ENCODE measurements around the gene RGS4. TPM values are rescaled to one million over a fixed set of nuclear protein-coding genes. Genes with fewer than 3 reads are reported as not detected.

The RGS4 gene
- total RNA-seq, 1 donor from 2014 or later = 2.1 TPM

DNA sequence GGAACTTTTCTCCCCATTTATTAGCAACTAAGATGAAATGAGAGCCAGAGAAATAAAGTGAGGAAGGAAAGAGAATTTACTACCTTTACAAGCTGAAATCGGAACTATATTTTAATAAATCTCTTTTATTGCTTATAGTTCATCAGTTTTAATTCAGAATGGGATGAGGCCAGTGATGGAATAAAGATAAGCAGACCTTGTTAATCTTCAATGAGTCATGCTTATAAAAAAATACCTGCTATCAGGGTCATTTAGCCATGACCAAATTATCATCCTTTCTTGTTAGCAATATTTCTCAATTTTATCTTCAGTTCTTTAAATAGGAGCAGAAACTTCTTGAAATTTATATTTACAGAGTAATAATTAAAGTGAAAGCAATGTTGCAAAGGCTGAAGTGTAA is 26.1 kb downstream of the RGS4 start:
- DNase-seq (ENCODE audit: low spot score) = no peak

DNA sequence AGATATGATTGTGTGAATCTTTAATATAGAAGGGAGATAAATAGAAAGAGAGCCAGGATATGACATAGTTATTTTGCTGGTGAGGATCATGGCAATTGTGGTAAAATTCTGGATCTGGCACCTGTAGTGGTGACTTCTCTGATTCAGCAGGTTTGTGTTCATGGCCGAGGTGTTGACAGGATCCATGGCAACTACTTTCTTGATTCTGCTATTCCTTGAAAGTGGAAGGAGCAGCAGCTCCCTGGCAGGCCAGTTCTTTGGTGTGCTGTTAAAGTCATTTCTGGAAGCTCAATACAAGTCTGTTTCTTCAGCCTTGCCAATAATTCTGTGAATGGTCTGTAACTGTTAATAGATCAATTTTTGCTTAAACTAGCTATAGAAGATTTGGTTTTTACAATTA is 33.4 kb downstream of the RGS4 start:
- no peak for DNase-seq (ENCODE audit: low spot score)

GRCh38 chr1:163104385-163105099 is 35.4 kb downstream of the RGS4 start:
- DNase-seq (ENCODE audit: low spot score) = no peak

- DNase-seq (ENCODE audit: low spot score) = no peak
Observed at GRCh38 chr1:163106364-163106987, 37.3 kb downstream of the RGS4 start.

DNA sequence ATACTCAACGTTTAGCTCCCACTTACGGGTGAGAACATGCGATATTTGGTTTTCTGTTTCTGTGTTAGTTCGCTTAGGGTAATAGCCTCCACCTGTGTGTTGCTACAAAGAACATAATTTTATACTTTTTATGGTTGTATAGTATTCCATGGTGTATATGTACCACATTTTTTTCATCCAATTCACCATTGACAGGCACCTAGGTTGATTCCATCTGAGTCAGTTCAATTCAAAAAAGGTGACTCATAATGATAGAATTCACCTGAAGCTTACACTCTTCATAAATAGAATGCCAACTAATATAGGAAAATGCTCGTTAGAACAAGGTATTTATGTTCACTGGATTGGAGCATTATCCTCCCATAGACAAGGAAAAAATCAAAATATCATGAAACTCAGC is 38.5 kb downstream of the RGS4 start:
- no peak for DNase-seq (ENCODE audit: low spot score)

GRCh38 chr1:163115887-163116286 is 46.7 kb downstream of the RGS4 start:
- DNase-seq (ENCODE audit: low spot score) = no peak

DNA sequence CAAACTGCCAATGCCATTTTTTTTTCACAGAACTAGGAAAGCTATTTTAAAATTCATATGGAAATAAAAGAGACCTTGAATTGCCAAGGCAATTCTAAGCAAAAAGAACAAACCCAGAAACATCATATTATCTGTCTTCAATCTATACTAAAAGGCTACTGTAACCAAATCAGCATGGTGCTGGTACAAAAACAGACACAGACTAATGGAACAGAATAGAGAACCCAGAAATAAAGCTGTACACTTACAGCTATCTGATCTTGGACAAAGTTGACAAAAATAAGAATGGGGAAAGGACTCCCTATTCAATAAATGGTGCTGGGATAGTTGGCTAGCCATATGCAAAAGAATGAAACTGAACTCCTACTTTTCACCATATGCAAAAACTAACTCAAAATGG is 50.5 kb downstream of the RGS4 start:
- no peak for DNase-seq (ENCODE audit: low spot score)

DNA sequence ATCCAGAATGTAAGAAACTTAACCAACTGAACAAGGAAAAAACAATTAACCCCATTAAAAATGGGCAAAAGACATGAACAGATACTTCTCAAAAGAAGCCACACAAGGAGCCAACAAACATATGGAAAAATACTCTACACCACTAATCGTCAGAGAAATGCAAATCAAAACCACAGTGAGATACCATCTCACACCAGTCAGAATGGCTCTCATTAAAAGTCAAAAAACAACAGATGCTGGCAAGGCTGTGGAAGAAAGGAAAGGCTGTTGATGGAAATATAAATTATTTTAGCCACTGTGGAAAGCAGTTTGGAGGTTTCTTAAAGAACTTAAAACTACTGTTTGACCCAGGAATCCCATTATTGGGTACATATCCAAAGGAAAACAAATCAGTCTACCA is 51.2 kb downstream of the RGS4 start:
- DNase-seq (ENCODE audit: low spot score) = no peak

DNA sequence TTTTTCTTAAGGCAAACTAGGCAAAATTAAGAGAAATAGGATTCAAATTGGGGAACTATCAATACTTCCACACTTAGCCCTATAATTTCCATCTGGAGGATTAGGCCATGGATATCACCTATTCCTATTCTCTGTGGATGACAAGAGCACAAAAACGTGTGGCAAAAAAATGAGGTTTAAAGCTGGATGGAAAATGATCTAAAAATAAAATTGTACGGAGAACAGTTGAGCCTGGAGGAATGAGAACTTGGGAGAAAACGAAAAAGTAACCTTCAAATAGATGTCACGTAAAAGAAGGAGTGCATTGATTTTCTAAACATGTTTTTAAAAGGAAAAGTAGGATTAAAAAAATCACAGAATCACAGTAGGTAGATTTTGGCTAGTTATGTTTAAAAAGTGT is 55.7 kb downstream of the RGS4 start:
- DNase-seq (ENCODE audit: low spot score) = no peak

Other genes starting within 250 kb of the RGS4 start
- gene CCDC190, start 208.2 kb upstream of the RGS4 start, total RNA-seq = not detected
- gene RGS5, start 133.6 kb downstream of the RGS4 start, total RNA-seq = 60.4 TPM